ENCODE measurements around the gene C6orf136. TPM values are rescaled to one million over a fixed set of nuclear protein-coding genes. Genes with fewer than 3 reads are reported as not detected.

Gene C6orf136
- total and polyA plus RNA-seq, 9 of the 15 experiments (the other 6 are each of a cell fraction or from before 2014, with no cell fraction given): 14.1 to 63.1 (median 18.4) TPM

DNA sequence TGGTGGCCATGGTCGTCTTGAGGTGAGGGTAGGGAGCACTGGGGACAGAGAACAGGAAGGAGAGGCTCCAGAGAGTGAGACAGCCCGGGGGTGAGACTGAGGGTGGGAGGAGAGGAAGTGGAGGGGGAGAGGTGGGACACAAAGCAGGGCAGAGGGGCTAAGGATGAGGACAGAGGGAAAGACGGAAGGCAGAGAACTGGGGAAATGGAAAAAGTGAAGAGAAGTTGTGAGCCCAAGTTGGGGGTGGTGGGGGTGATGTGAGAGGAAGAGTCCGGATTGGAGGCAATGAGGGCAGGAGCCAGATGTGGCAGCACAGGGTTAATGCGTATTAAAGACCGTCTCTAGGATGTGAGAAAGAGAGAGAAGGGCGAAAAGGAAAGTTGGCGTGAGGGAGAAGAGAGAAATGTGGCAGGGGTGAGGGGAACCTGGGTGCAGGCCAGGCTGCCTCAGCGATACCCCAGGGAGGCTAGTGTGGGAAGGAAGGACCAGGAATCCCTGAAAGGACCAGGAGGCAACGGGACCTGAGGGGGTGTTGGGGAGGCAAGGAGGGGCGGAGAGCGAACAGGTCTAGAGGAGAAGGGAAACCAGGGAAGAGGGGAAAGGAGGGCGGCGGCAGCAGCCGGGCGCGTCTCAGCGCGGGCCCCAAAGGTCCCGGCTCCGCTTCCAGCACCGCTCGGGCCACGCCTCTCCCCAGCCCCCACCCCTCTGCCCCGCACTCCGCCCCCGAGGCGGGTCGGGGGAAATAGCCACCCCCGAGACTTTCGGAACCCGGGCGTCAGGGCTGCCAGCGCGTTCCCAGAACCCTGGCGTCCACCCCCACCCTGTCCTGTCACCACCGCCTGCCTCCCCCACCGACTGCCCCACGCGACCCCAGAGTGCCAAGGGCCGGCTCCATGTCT, 39.3 kb downstream of the C6orf136 start, which contains the start of gene PPP1R18 (continued):
- TF ChIP-seq ATF3 (IDR thresholded peaks at IDR 0.05) (no peak), ATF3 (CRISPR knock-in tag; conservative IDR thresholded peaks at IDR 0.05) (0 out of 2 replicates have a peak, but pooled peaks have one; percentile 33), HLTF (IDR thresholded peaks at IDR 0.05) (peak; percentile 97), ETV1 (tag; conservative IDR thresholded peaks at IDR 0.05; ENCODE audit: low read depth) (no peak), NONO (IDR thresholded peaks at IDR 0.05; ENCODE audit: low read depth in 2 of 2, low read length in 1 of 2) (no peak), BACH1 (tag; IDR thresholded peaks at IDR 0.05) (no peak), ZNF431 (CRISPR knock-in tag; IDR thresholded peaks at IDR 0.05) (no peak), EHMT2 (IDR thresholded peaks at IDR 0.05) (peak; percentile 69), RBBP5 (IDR thresholded peaks at IDR 0.05; ENCODE audit: borderline replicate concordance, insufficient read depth, low read length, poor library complexity, severe bottlenecking) (no peak), PPARD (CRISPR knock-in tag; IDR thresholded peaks at IDR 0.05) (no peak), RBM25 (IDR thresholded peaks at IDR 0.05; ENCODE audit: low read depth, low read length, severe bottlenecking) (no peak), PURB (CRISPR knock-in tag; IDR thresholded peaks at IDR 0.05; ENCODE audit: low read depth) (no peak), SIX5 (IDR thresholded peaks at IDR 0.05; ENCODE audit: borderline replicate concordance in 1 of 2, insufficient read depth in 1 of 2, low read depth in 1 of 2, low read length in 2 of 2) (no peak), NFIC (IDR thresholded peaks at IDR 0.05) (0 out of 2 replicates have a peak, but pooled peaks have one; percentile 13), ZNF253 (CRISPR knock-in tag; conservative IDR thresholded peaks at IDR 0.05) (no peak), JUND (IDR thresholded peaks at IDR 0.05; ENCODE audit: borderline replicate concordance, low read depth, low read length) (no peak), JUND (tag; IDR thresholded peaks at IDR 0.05; ENCODE audit: borderline replicate concordance, low read depth, low read length) (no peak), IFI16 (CRISPR knock-in tag; IDR thresholded peaks at IDR 0.05) (no peak)
- TF ChIP-seq, protein P1, sequence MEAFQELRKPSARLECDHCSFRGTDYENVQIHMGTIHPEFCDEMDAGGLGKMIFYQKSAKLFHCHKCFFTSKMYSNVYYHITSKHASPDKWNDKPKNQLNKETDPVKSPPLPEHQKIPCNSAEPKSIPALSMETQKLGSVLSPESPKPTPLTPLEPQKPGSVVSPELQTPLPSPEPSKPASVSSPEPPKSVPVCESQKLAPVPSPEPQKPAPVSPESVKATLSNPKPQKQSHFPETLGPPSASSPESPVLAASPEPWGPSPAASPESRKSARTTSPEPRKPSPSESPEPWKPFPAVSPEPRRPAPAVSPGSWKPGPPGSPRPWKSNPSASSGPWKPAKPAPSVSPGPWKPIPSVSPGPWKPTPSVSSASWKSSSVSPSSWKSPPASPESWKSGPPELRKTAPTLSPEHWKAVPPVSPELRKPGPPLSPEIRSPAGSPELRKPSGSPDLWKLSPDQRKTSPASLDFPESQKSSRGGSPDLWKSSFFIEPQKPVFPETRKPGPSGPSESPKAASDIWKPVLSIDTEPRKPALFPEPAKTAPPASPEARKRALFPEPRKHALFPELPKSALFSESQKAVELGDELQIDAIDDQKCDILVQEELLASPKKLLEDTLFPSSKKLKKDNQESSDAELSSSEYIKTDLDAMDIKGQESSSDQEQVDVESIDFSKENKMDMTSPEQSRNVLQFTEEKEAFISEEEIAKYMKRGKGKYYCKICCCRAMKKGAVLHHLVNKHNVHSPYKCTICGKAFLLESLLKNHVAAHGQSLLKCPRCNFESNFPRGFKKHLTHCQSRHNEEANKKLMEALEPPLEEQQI (IDR thresholded peaks at IDR 0.05): no peak
- TF ChIP-seq, protein P2, sequence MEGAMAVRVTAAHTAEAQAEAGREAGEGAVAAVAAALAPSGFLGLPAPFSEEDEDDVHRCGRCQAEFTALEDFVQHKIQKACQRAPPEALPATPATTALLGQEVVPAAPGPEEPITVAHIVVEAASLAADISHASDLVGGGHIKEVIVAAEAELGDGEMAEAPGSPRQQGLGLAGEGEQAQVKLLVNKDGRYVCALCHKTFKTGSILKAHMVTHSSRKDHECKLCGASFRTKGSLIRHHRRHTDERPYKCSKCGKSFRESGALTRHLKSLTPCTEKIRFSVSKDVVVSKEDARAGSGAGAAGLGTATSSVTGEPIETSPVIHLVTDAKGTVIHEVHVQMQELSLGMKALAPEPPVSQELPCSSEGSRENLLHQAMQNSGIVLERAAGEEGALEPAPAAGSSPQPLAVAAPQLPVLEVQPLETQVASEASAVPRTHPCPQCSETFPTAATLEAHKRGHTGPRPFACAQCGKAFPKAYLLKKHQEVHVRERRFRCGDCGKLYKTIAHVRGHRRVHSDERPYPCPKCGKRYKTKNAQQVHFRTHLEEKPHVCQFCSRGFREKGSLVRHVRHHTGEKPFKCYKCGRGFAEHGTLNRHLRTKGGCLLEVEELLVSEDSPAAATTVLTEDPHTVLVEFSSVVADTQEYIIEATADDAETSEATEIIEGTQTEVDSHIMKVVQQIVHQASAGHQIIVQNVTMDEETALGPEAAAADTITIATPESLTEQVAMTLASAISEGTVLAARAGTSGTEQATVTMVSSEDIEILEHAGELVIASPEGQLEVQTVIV (CRISPR knock-in tag; IDR thresholded peaks at IDR 0.05; ENCODE audit: borderline replicate concordance): no peak
- TF ChIP-seq, protein P3, sequence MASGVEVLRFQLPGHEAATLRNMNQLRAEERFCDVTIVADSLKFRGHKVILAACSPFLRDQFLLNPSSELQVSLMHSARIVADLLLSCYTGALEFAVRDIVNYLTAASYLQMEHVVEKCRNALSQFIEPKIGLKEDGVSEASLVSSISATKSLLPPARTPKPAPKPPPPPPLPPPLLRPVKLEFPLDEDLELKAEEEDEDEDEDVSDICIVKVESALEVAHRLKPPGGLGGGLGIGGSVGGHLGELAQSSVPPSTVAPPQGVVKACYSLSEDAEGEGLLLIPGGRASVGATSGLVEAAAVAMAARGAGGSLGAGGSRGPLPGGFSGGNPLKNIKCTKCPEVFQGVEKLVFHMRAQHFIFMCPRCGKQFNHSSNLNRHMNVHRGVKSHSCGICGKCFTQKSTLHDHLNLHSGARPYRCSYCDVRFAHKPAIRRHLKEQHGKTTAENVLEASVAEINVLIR (CRISPR knock-in tag; IDR thresholded peaks at IDR 0.05): no peak

All from K562 (cell line).